Measurements from ENCODE around the gene GJB3. TPM values are rescaled to one million over a fixed set of nuclear protein-coding genes. Genes with fewer than 3 reads are reported as not detected.
"Not testable (repeated sequence)": the region's sequence is repeated elsewhere in the genome, so short reads cannot be mapped to it uniquely, and the experiment has no call there.

The GJB3 gene
- total RNA-seq (2022) (67.1 and 74.8 TPM in 2 replicates), Bru-seq, nascent RNA (percentile 80 among the genes with signal in this experiment), BruChase-seq, experiment 1, labeled RNA remaining after a 6-hour chase (percentile 62 among the genes with signal in this experiment), BruChase-seq, experiment 2, labeled RNA remaining after a 2-hour chase (percentile 89 among the genes with signal in this experiment)
- long read RNA-seq, transcript GJB3-201 (2 exons, 1,797 nt): minor isoform, 20 of 214 reads
- long read RNA-seq, transcript GJB3-202 (2 exons, 2,217 nt): major isoform, 163 of 214 reads
- long read RNA-seq, partial matches to known transcripts: 0 of 214 reads
- long read RNA-seq, other reads (novel, unspliced or antisense): 31 of 214 reads

GRCh38 chr1:34781071-34781843, at the start of gene GJB3:
TSS of gene GJB3 (plus strand) at chr1:34781214. CDS start at chr1:34784763, 3,549 bp downstream.
- Mint-ChIP-seq H3K27ac (ENCODE audit: low read depth, unreplicated experiment) (peak within 1 kb of the TSS; percentile 92), H3K27me3 (ENCODE audit: insufficient read depth, unreplicated experiment) (no peaks in the 10 kb centered on the region), H3K36me3 (ENCODE audit: insufficient read depth, unreplicated experiment) (peaks cover 33% of the 10 kb centered on the region), H3K9me3 (ENCODE audit: unreplicated experiment) (no peaks in the 10 kb centered on the region), H3K4me1 (ENCODE audit: insufficient read depth, unreplicated experiment) (peaks cover 55% of the 10 kb centered on the region), H3K4me3 (ENCODE audit: unreplicated experiment) (peak within 1 kb of the TSS; percentile 96)
- no TSS peak for BruUV-seq (replicated peaks)
- ChIA-PET CTCF (interaction anchor here (0.6 to 3.8 kb wide), 10 partner anchors 10 to 1121 kb away, joined by 3 to 20 read pairs (median 4); partner anchors contain the start of genes GJB5 and SMIM12), POLR2A (interaction anchor here (0.7 to 4.5 kb wide), 11 partner anchors 10 to 1118 kb away, joined by 3 to 23 read pairs (median 4); no protein-coding TSS in a partner anchor)
- TF ChIP-seq CTCF (IDR thresholded peaks at IDR 0.05; ENCODE audit: unreplicated experiment): no peak
- peak; percentile 67 for DNase-seq (ENCODE audit: unreplicated experiment)
- intact Hi-C loops (cut with micrococcal nuclease): loop anchor here (1.0 kb wide), 1 partner anchor 26 kb away; the partner anchor contains the start of gene GJB5

DNA sequence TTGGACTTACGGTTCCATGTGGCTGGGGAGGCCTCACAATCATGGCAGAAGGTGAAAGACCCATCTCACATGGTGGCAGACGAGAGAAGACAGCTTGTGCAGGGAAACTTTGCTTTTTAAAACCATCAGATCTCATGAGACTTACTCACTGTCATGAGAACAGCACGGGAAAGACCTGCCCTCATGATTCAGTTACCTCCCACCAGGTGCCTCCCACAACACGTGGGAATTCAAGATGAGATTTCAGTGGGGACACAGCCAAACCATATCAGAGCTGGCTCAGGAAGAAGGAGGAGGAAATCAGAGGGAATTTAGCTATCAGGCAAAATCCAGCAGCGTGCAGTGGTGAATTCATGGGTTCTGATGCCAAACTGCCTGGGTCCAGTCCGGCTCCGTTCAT, 48.2 kb upstream of the GJB3 start:
- H3K4me1 Mint-ChIP-seq (ENCODE audit: insufficient read depth, unreplicated experiment); H3K27ac Mint-ChIP-seq (ENCODE audit: low read depth, unreplicated experiment); BruUV-seq (replicated peaks); H3K36me3 Mint-ChIP-seq (ENCODE audit: insufficient read depth, unreplicated experiment); DNase-seq (ENCODE audit: unreplicated experiment); intact Hi-C loops (cut with micrococcal nuclease); POLR2A ChIA-PET; H3K4me3 Mint-ChIP-seq (ENCODE audit: unreplicated experiment); H3K9me3 Mint-ChIP-seq (ENCODE audit: unreplicated experiment): not testable (repeated sequence)
- CTCF ChIA-PET: interaction anchor here (0.6 to 3.0 kb wide), 2 partner anchors 11 to 52 kb away, joined by 3 to 14 read pairs; no protein-coding TSS in a partner anchor
- H3K27me3 Mint-ChIP-seq (ENCODE audit: insufficient read depth, unreplicated experiment): peaks cover 11% of the 10 kb centered on the region

DNA sequence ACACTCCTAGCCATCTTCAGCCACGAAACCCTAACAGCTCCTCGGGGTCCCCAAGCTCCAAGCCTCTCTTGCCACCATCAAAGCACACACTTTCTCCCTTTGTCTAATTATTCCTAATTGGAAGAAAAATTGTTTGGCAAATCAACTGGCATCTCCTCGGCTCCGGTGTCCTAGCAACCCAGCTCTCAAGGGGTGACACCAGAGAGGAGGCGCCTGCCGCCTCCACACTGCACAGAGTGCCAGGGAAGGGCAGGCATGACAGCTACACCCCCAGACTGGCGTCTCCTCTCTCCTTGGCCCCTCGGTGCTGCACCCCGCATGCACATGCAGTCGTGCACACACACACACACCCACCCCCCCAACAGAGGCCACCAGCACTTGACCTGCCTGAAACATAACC, 44.3 kb upstream of the GJB3 start:
- Mint-ChIP-seq H3K9me3 (ENCODE audit: unreplicated experiment) (no peaks in the 10 kb centered on the region), H3K4me3 (ENCODE audit: unreplicated experiment) (no peak overlapping the region), H3K27ac (ENCODE audit: low read depth, unreplicated experiment) (no peak overlapping the region), H3K4me1 (ENCODE audit: insufficient read depth, unreplicated experiment) (no peaks in the 10 kb centered on the region), H3K27me3 (ENCODE audit: insufficient read depth, unreplicated experiment) (no peaks in the 10 kb centered on the region), H3K36me3 (ENCODE audit: insufficient read depth, unreplicated experiment) (no peaks in the 10 kb centered on the region)
- no peak for DNase-seq (ENCODE audit: unreplicated experiment)
- no peak for TF ChIP-seq CTCF (IDR thresholded peaks at IDR 0.05; ENCODE audit: unreplicated experiment)
- BruUV-seq (replicated peaks): no TSS peak
- CTCF ChIA-PET: interaction anchor here (0.5 to 8.7 kb wide), 3 partner anchors 17 to 1104 kb away, joined by 3 to 82 read pairs (median 4); partner anchors contain the start of gene GJB5
- intact Hi-C loops (cut with micrococcal nuclease): no loop called here
- POLR2A ChIA-PET: no interaction called here

DNA sequence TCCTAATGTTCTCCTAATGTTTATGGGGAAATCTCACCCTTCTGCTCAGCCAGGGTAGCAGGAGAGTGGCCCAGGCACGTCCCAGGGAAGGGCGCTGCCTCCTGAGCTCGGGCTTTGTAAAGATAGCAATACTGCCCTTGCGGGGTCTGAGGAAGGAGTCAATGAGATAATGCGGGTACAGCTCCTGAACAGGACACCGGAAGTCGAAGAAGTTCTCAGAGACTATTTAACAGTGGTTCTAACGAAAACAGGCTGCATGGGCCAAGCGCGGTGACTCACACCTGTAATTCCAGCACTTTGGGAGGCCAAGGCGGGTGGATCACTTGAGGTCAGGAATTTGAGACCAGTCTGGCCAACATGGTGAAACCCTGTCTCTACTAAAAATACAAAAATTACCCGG, 43.8 kb upstream of the GJB3 start:
- intact Hi-C loops (cut with micrococcal nuclease); H3K27ac Mint-ChIP-seq (ENCODE audit: low read depth, unreplicated experiment); BruUV-seq (replicated peaks); POLR2A ChIA-PET; DNase-seq (ENCODE audit: unreplicated experiment); H3K4me3 Mint-ChIP-seq (ENCODE audit: unreplicated experiment); H3K36me3 Mint-ChIP-seq (ENCODE audit: insufficient read depth, unreplicated experiment); H3K4me1 Mint-ChIP-seq (ENCODE audit: insufficient read depth, unreplicated experiment); H3K27me3 Mint-ChIP-seq (ENCODE audit: insufficient read depth, unreplicated experiment); H3K9me3 Mint-ChIP-seq (ENCODE audit: unreplicated experiment): not testable (repeated sequence)
- CTCF ChIA-PET: interaction anchor here (0.5 to 8.7 kb wide), 3 partner anchors 17 to 1105 kb away, joined by 3 to 82 read pairs (median 4); partner anchors contain the start of gene GJB5

Measured in MCF 10A (cell line).